Brain microvascular endothelial cell (primary cell): ENCODE data around the gene TMTC1.

Experiments used
- DNase-seq: peaks from one replicate; pipeline ENCODE4 v3.0.0-alpha.2; 2020
- H3K27ac ChIP-seq: fragments of 250-450 bp; sonication (Bioruptor Pico); 2 replicates; pipeline ENCODE4 v1.5.1; 2020; ENCODE audit warnings: mild to moderate bottlenecking, moderate library complexity
- H3K27me3 ChIP-seq: fragments of 250-450 bp; sonication (Bioruptor Pico); replicated peaks from 2 replicates; pipeline ENCODE4 v1.5.1; 2020; ENCODE audit warnings: mild to moderate bottlenecking
- H3K36me3 ChIP-seq: fragments of 250-450 bp; sonication (Bioruptor Pico); replicated peaks from 2 replicates; pipeline ENCODE4 v1.5.1; 2020; ENCODE audit warnings: mild to moderate bottlenecking
- H3K4me3 ChIP-seq: 2 replicates; pipeline ENCODE4 v1.5.1; 2011; ENCODE audit warnings: low read depth, mild to moderate bottlenecking, control low read depth, low read length, moderate library complexity
- in situ Hi-C: cut with HindIII; loops from 2 replicates; pipeline ENCODE4 v1.10.0; 2017; ENCODE audit warnings: low sequenced_read_pairs, low pct_ligation_motif_present
- TF ChIP-seq, protein P1 (sequence below): IDR thresholded peaks from 2 replicates; pipeline ENCODE4 v1.5.1; 2011; ENCODE audit warnings: low read depth, mild to moderate bottlenecking, moderate library complexity, low read length, control low read depth, inconsistent platforms; ENCODE audit errors: missing control alignments

Gene TMTC1

GRCh38 chr12:29552994-29553748, 230.6 kb downstream of the TMTC1 start:
- TF ChIP-seq, protein P1, sequence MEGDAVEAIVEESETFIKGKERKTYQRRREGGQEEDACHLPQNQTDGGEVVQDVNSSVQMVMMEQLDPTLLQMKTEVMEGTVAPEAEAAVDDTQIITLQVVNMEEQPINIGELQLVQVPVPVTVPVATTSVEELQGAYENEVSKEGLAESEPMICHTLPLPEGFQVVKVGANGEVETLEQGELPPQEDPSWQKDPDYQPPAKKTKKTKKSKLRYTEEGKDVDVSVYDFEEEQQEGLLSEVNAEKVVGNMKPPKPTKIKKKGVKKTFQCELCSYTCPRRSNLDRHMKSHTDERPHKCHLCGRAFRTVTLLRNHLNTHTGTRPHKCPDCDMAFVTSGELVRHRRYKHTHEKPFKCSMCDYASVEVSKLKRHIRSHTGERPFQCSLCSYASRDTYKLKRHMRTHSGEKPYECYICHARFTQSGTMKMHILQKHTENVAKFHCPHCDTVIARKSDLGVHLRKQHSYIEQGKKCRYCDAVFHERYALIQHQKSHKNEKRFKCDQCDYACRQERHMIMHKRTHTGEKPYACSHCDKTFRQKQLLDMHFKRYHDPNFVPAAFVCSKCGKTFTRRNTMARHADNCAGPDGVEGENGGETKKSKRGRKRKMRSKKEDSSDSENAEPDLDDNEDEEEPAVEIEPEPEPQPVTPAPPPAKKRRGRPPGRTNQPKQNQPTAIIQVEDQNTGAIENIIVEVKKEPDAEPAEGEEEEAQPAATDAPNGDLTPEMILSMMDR = no peak
- DNase-seq = no peak
- Histone ChIP-seq H3K4me3 (no peak overlapping the region), H3K27ac (no peak overlapping the region), H3K27me3 (no peaks in the 10 kb centered on the region), H3K36me3 (no peaks in the 10 kb centered on the region)
- in situ Hi-C loops = no loop called here

DNA sequence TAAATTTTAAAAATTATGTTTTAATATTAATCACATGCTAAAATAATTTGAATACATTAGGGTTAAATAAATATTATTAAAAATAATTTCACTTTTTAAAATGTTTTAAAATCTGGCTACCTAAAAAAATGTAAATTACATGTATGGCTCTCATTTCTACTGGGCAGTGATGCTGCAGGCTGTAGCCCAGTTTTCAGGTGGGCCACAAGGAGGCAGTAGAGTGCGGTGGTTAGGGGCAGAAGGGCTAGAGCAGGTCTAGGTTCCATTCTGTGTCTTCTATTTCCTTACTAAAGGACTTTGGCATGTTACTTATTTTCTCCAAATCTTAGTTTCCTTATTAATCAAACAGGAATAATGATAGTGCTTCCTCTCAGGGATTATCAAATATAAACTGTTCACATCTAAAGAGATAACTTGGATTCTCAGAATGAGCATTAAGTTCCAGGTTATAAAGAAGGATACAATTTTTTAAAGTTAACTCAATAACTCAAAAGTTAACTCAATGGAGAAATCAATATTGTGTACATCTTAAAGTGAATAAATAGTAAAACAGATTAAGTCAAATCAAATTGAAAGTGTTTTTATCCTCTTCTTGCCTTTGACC, 231.3 kb downstream of the TMTC1 start:
- in situ Hi-C loops = no loop called here
- H3K36me3 ChIP-seq = no peaks in the 10 kb centered on the region
- H3K4me3 ChIP-seq = no peak overlapping the region
- TF ChIP-seq, protein P1 = peak; percentile 97
- DNase-seq = peak; percentile 40
- no peak overlapping the region for H3K27ac ChIP-seq
- no peaks in the 10 kb centered on the region for H3K27me3 ChIP-seq

DNA sequence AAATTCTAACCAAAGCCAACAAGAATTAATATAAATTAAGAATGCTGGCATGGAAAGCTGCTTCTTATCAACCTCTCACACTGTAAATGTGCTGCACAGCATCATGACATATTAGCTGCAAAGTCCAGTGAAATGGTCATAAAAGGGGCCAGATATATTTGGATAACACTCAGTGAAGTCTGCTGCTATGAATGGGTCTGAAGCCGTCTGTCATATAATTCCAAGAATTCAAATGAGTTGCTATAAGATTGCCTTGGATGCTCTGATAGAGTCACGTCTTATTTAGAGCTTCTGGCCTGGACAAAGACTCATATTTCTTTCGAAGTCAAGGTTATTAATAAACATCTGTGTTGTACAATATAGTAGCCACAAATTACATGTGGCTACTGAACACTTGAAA, 231.9 kb downstream of the TMTC1 start:
- Histone ChIP-seq H3K36me3 (no peaks in the 10 kb centered on the region), H3K27me3 (no peaks in the 10 kb centered on the region), H3K4me3 (no peak overlapping the region), H3K27ac (no peak overlapping the region)
- TF ChIP-seq, protein P1 = no peak
- in situ Hi-C loops = no loop called here
- DNase-seq = no peak

DNA sequence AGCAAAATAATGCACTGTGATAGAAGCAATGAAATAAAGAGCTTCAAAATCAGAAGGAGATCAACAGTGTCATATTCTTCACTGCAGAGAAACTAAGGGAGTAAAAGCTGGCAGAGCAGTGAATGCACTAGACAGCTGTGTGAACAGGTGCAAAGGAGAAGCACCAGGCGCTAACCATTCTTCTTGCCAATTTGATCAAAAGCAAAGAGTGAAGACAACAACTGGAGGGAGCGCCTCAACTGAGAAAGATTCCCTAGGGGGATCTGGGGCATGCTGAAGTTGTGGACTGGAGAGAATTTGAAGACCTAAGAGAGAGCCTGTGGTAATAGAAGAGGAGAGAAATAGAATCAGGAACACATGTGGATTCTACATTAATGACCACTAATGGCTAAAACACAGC, 235.9 kb downstream of the TMTC1 start:
- H3K27me3 ChIP-seq = no peaks in the 10 kb centered on the region
- TF ChIP-seq, protein P1 = no peak
- DNase-seq = no peak
- H3K36me3 ChIP-seq = no peaks in the 10 kb centered on the region
- H3K27ac ChIP-seq = no peak overlapping the region
- in situ Hi-C loops = no loop called here
- no peak overlapping the region for H3K4me3 ChIP-seq

- Histone ChIP-seq H3K36me3 (no peaks in the 10 kb centered on the region), H3K27me3 (no peaks in the 10 kb centered on the region), H3K4me3 (no peak overlapping the region), H3K27ac (no peak overlapping the region)
- TF ChIP-seq, protein P1 = no peak
- in situ Hi-C loops = no loop called here
- DNase-seq = no peak
These were observed 236.6 kb downstream of the TMTC1 start for GRCh38 chr12:29547151-29547632.

DNA sequence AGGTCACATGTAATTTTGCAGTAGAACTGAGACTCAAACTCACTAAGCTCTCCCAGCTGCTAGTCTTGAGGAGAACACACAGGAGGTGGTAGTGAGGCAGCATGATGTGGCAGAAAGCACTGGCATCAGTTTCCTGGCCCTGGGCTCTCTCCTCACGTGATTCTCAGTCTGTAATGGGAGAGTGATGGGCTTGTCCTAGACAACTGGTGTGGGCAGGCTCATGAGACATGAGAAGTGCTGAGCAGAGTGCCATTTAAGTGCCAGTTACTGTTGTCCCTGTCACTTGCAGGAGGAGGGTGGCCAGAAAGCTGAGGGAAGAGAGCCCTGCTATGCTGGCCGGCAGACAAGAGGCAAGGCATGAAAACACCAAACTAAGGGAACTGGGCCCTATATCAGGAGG, 237.7 kb downstream of the TMTC1 start:
- DNase-seq = no peak
- TF ChIP-seq, protein P1 = no peak
- H3K27ac ChIP-seq = no peak overlapping the region
- no peaks in the 10 kb centered on the region for H3K36me3 ChIP-seq
- in situ Hi-C loops = no loop called here
- no peaks in the 10 kb centered on the region for H3K27me3 ChIP-seq
- H3K4me3 ChIP-seq = no peak overlapping the region
